BLaER1 (cell line): ENCODE measurements around the gene SLC43A1.

Experiments used
- H3K27ac ChIP-seq: shearing (Covaris generic); formaldehyde crosslinking; 2 replicates; pipeline ENCODE4 v1.8.1; 2022
- H3K27me3 ChIP-seq: shearing (Covaris generic); formaldehyde crosslinking; 2 replicates; pipeline ENCODE4 v1.8.1; 2022
- H3K36me3 ChIP-seq: shearing (Covaris generic); formaldehyde crosslinking; 2 replicates; pipeline ENCODE4 v1.8.1; 2022
- H3K4me1 ChIP-seq: shearing (Covaris generic); formaldehyde crosslinking; 2 replicates; pipeline ENCODE4 v1.8.1; 2022
- H3K4me2 ChIP-seq: shearing (Covaris generic); formaldehyde crosslinking; 2 replicates; pipeline ENCODE4 v1.8.1; 2022
- H3K4me3 ChIP-seq: shearing (Covaris generic); formaldehyde crosslinking; 2 replicates; pipeline ENCODE4 v1.8.1; 2022
- H3K9ac ChIP-seq: shearing (Covaris generic); formaldehyde crosslinking; 2 replicates; pipeline ENCODE4 v1.8.1; 2022
- H3K9me3 ChIP-seq: shearing (Covaris generic); formaldehyde crosslinking; 2 replicates; pipeline ENCODE4 v1.8.1; 2022
- H4K20me1 ChIP-seq: shearing (Covaris generic); formaldehyde crosslinking; 2 replicates; pipeline ENCODE4 v1.8.1; 2022
- Cebpa-rat ChIP-seq: shearing (Covaris generic); IDR thresholded peaks from 2 replicates; pipeline ENCODE4 v1.8.1; 2022

Gene SLC43A1

DNA sequence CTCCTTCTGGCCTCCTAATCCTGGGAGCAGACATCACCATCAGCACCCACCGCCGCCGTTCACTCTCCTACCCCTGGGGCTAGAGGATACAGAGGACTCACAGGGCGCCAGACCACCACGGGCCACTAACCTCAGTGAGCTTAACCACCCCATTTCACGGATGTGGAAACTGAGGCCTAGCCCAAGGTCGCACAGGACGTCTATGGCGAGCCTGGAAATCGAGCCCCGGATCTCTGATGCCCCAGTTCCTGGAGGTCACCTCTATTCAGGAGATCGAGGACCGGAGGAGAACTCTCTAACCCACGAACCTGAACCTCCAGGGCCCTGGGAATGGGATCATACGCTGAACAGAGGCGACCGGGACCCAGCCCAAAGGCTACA lies 14.7 kb upstream of the SLC43A1 start:
- H3K4me3 ChIP-seq, result peak overlapping the region; percentile 86
- TF ChIP-seq Cebpa-rat, result no peak
- peak overlapping the region; percentile 90 for H3K9ac ChIP-seq

GRCh38 chr11:57529012-57529411 lies 13.5 kb upstream of the SLC43A1 start:
- H3K27me3 ChIP-seq, result no peaks in the 10 kb centered on the region
- H3K4me3 ChIP-seq, result no peak overlapping the region
- TF ChIP-seq Cebpa-rat, result no peak

More for the DNA sequence above, 14.7 kb upstream of the SLC43A1 start:
- Histone ChIP-seq H3K4me1 (peaks cover 26% of the 10 kb centered on the region), H3K36me3 (peaks cover 31% of the 10 kb centered on the region), H3K27me3 (no peaks in the 10 kb centered on the region), H4K20me1 (peaks cover 12% of the 10 kb centered on the region), H3K4me2 (peak overlapping the region; percentile 87), H3K9me3 (no peaks in the 10 kb centered on the region), H3K27ac (peak overlapping the region; percentile 93)

DNA sequence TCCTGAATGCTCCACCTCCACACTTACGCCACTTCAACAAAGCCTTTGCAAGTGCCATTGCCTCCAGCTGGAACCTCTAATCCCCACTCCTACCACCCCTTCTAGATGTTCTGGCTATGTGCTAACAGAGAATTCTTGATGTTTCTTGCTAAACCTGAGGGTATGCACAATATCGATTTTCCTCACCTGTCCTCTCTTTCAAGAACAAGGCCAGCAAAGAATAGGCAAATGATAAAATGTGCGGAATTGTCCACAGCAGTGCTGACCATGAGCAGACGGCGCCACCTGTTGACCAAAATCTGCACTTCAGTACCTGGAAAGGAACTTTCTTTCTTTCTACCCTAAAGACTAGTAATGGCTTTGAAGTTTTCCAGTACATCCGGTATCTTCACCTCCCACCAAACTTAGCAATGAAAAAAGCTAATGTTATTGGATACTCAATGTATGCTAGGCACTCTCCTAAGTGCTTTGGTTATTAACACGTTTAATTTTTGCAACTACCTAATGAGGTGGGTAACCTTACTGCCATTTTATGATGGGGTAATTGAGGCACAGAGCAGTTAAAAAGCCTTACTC lies 11.6 kb upstream of the SLC43A1 start:
- peaks cover 12% of the 10 kb centered on the region for H4K20me1 ChIP-seq
- H3K4me2 ChIP-seq, result no peak overlapping the region
- no peaks in the 10 kb centered on the region for H3K27me3 ChIP-seq
- no peak overlapping the region for H3K4me3 ChIP-seq
- H3K9me3 ChIP-seq, result no peaks in the 10 kb centered on the region
- TF ChIP-seq Cebpa-rat, result no peak
- no peak overlapping the region for H3K9ac ChIP-seq
- H3K4me1 ChIP-seq, result peaks cover 26% of the 10 kb centered on the region
- peaks cover 38% of the 10 kb centered on the region for H3K36me3 ChIP-seq
- no peak overlapping the region for H3K27ac ChIP-seq

More at GRCh38 chr11:57529012-57529411, 13.5 kb upstream of the SLC43A1 start:
- peaks cover 12% of the 10 kb centered on the region for H4K20me1 ChIP-seq
- H3K4me1 ChIP-seq, result peaks cover 26% of the 10 kb centered on the region
- no peaks in the 10 kb centered on the region for H3K9me3 ChIP-seq
- peaks cover 38% of the 10 kb centered on the region for H3K36me3 ChIP-seq
- H3K27ac ChIP-seq, result no peak overlapping the region
- H3K4me2 ChIP-seq, result peak overlapping the region; percentile 87
- peak overlapping the region; percentile 90; the same call in 1 of the 2 replicates for H3K9ac ChIP-seq

DNA sequence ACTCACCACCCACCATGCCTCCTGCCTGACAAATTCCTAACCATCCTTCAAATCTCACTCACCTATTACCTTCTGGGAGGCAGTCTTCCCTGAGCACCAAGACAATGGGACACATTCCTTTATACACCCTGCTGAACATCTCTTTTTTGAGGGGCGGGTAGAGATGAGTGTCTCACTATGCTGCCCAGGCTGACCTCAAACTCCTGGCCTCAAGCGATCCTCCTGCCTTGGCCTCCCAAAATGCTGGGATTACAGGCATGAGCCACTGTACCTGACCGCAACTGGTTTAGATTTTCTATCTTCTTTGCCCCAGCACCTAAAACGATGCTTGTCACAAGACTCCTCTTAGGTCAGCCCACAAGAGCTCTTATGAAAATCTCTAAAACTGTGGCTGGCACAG lies 7.9 kb upstream of the SLC43A1 start:
- Histone ChIP-seq H3K9ac (no peak overlapping the region), H3K36me3 (peaks cover 31% of the 10 kb centered on the region), H4K20me1 (peaks cover 5% of the 10 kb centered on the region; the same call in 1 of the 2 replicates), H3K4me1 (no peaks in the 10 kb centered on the region), H3K9me3 (no peaks in the 10 kb centered on the region), H3K4me2 (no peak overlapping the region), H3K4me3 (no peak overlapping the region), H3K27me3 (no peaks in the 10 kb centered on the region), H3K27ac (no peak overlapping the region)
- TF ChIP-seq Cebpa-rat, result no peak

DNA sequence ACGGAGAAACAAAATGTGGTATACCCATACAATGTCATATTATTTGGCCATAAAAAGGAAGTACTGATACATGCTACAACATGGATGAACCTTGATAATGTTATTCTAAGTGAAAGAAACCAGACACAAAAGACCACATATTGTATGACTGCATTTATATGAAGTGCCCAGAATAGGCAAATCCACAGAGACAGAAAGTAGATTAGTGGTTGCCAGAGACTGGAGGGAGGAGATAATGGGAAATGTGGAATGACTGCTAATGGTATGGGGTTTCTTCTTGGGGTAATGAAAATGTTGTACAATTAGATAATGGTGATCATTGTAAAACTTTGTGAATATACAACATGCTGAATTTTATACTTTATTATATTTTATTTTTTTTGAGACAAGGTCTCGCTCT lies 5.6 kb upstream of the SLC43A1 start:
- no peak overlapping the region for H3K4me3 ChIP-seq
- H3K4me2 ChIP-seq, result no peak overlapping the region
- H3K27ac ChIP-seq, result no peak overlapping the region
- H4K20me1 ChIP-seq, result no peaks in the 10 kb centered on the region
- H3K27me3 ChIP-seq, result no peaks in the 10 kb centered on the region
- H3K9ac ChIP-seq, result no peak overlapping the region
- H3K9me3 ChIP-seq, result no peaks in the 10 kb centered on the region
- no peak for TF ChIP-seq Cebpa-rat
- peaks cover 8% of the 10 kb centered on the region; the same call in 1 of the 2 replicates for H3K4me1 ChIP-seq
- H3K36me3 ChIP-seq, result peaks cover 13% of the 10 kb centered on the region

DNA sequence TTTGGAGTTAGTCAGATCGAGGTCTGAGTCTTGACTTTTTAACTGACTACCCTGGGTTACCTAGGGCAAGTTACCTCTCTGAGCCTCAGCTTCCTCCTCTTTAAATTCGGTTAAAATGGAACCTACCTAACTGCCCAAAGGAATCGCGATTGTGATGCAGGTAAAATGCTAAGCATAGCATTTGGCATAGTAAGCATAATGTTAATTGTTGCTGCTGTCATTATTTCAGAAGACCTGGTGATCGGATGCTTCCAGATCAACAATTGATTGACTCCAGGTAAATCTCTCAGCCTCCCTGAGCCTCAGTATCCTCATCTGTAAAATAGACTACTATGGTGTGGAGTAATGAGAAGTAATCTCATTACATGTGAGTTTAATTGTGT lies 550 bp upstream of the SLC43A1 start:
- peaks cover 39% of the 10 kb centered on the region for H3K4me1 ChIP-seq

GRCh38 chr11:57514538-57515331 lies 767 bp downstream of the SLC43A1 start:
- H3K36me3 ChIP-seq, result peaks cover 23% of the 10 kb centered on the region; the same call in 1 of the 2 replicates
- H3K4me2 ChIP-seq, result peak overlapping the region; percentile 97
- peak overlapping the region; percentile 91 for H3K9ac ChIP-seq
- H4K20me1 ChIP-seq, result peaks cover 25% of the 10 kb centered on the region; the same call in 1 of the 2 replicates
- H3K4me3 ChIP-seq, result peak overlapping the region; percentile 88
- H3K27me3 ChIP-seq, result no peaks in the 10 kb centered on the region
- H3K4me1 ChIP-seq, result peaks cover 39% of the 10 kb centered on the region
- TF ChIP-seq Cebpa-rat, result no peak
- no peaks in the 10 kb centered on the region for H3K9me3 ChIP-seq
- peak overlapping the region; percentile 88 for H3K27ac ChIP-seq

More for the DNA sequence above, 550 bp upstream of the SLC43A1 start:
- H3K36me3 ChIP-seq, result peaks cover 18% of the 10 kb centered on the region; the same call in 1 of the 2 replicates
- no peaks in the 10 kb centered on the region for H3K9me3 ChIP-seq
- H3K27me3 ChIP-seq, result no peaks in the 10 kb centered on the region
- no peak for TF ChIP-seq Cebpa-rat
- peak overlapping the region; percentile 91 for H3K9ac ChIP-seq
- peak overlapping the region; percentile 97 for H3K4me2 ChIP-seq
- H4K20me1 ChIP-seq, result peaks cover 25% of the 10 kb centered on the region; the same call in 1 of the 2 replicates
- peak overlapping the region; percentile 88 for H3K27ac ChIP-seq
- peak overlapping the region; percentile 88 for H3K4me3 ChIP-seq

- H3K4me1 ChIP-seq, result peaks cover 41% of the 10 kb centered on the region
- TF ChIP-seq Cebpa-rat, result no peak
- peaks cover 25% of the 10 kb centered on the region; the same call in 1 of the 2 replicates for H4K20me1 ChIP-seq
- peak overlapping the region; percentile 97 for H3K4me2 ChIP-seq
- H3K9ac ChIP-seq, result peak overlapping the region; percentile 91
- H3K4me3 ChIP-seq, result peak overlapping the region; percentile 88
- H3K9me3 ChIP-seq, result no peaks in the 10 kb centered on the region
- peaks cover 24% of the 10 kb centered on the region; the same call in 1 of the 2 replicates for H3K36me3 ChIP-seq
- H3K27ac ChIP-seq, result peak overlapping the region; percentile 88
- no peaks in the 10 kb centered on the region for H3K27me3 ChIP-seq
These were observed 1.5 kb downstream of the SLC43A1 start for GRCh38 chr11:57513911-57514537.

- Histone ChIP-seq H3K4me1 (peaks cover 47% of the 10 kb centered on the region), H4K20me1 (peaks cover 25% of the 10 kb centered on the region; the same call in 1 of the 2 replicates), H3K4me2 (peak overlapping the region; percentile 97), H3K27ac (peak overlapping the region; percentile 88; the same call in 1 of the 2 replicates), H3K36me3 (peaks cover 30% of the 10 kb centered on the region; the same call in 1 of the 2 replicates), H3K9ac (peak overlapping the region; percentile 91), H3K27me3 (no peaks in the 10 kb centered on the region), H3K9me3 (no peaks in the 10 kb centered on the region), H3K4me3 (peak overlapping the region; percentile 88)
- no peak for TF ChIP-seq Cebpa-rat
These were observed 2.1 kb downstream of the SLC43A1 start for GRCh38 chr11:57513452-57513795.
